GM13976 (cell line): ENCODE results near the gene NLGN3.

Experiments
- DNase-seq: peaks from one replicate; pipeline ENCODE4 v3.0.0; 2012; ENCODE audit warnings: low spot score
- CTCF ChIP-seq: IDR thresholded peaks from 2 replicates; pipeline ENCODE4 v1.5.1; 2012; ENCODE audit warnings: borderline replicate concordance, mild to moderate bottlenecking; ENCODE audit not compliant: insufficient read depth; ENCODE audit errors: extremely low read depth, missing control alignments, control extremely low read depth
- in situ Hi-C: fragments of 300-500 bp; cut with MboI; formaldehyde crosslinking; loops from one replicate; pipeline ENCODE4 v1.12.0; 2022; ENCODE audit warnings: low sequenced_read_pairs, mixed read lengths, inconsistent platforms; ENCODE audit not compliant: unreplicated experiment

Gene NLGN3

GRCh38 chrX:71154641-71155040, 10.0 kb downstream of the NLGN3 start:
- DNase-seq: no peak
- in situ Hi-C loops: no loop called here
- TF ChIP-seq CTCF: no peak

- TF ChIP-seq CTCF: no peak
- in situ Hi-C loops: no loop called here
- DNase-seq: no peak
Measured at GRCh38 chrX:71158603-71159002, 14.0 kb downstream of the NLGN3 start.

DNA sequence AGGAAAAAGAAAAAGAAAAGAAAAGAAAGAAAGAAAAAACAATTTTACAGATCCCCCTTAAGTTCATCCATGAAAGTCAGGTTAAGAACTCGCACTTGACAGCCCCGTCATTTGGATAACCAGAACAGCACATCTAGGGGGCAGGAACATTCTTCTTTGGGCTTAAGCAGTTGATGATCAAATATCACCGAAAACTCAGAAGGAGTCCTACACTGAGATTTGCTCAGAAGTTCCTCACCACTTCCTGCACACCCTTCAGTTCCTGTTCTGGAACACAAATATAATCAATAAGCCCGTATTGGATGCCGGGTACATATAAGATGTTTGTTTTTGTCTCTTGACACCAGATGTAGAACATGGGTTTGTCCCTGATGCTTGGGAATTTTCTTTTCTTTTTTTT, 14.7 kb downstream of the NLGN3 start:
- no peak for TF ChIP-seq CTCF
- no peak for DNase-seq
- in situ Hi-C loops: no loop called here

- no peak for DNase-seq
- no peak for TF ChIP-seq CTCF
- in situ Hi-C loops: no loop called here
Measured at GRCh38 chrX:71160475-71160874, 15.8 kb downstream of the NLGN3 start.

GRCh38 chrX:71162981-71163380, 18.3 kb downstream of the NLGN3 start:
- TF ChIP-seq CTCF: no peak
- in situ Hi-C loops: no loop called here
- DNase-seq: no peak

DNA sequence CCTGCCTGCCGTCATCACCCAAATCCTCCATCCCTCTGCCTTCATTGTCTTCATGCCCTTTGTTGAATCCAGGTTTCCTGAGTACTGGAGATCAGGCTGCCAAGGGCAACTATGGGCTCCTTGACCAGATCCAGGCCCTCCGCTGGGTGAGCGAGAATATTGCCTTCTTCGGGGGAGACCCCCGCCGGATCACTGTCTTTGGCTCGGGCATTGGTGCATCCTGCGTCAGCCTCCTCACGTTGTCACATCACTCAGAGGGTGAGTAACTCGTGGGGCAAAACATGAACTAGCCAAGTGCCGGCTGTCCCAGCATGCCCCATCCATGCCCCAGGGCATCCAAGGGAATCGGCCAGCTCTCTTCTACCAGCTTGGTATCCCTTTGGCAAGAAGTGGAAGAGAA, 19.4 kb downstream of the NLGN3 start:
- no peak for TF ChIP-seq CTCF
- DNase-seq: no peak
- in situ Hi-C loops: no loop called here

- in situ Hi-C loops: no loop called here
- TF ChIP-seq CTCF: no peak
Measured at GRCh38 chrX:71166461-71166860, 21.8 kb downstream of the NLGN3 start.

More at GRCh38 chrX:71166461-71166860, 21.8 kb downstream of the NLGN3 start:
- no peak for DNase-seq
